Spleen (tissue), 7 donors: ENCODE results near the gene AP4M1.

ENCODE experiments used
- POLR2A ChIP-seq, 3 donors: fragments of 450-650 bp; IDR thresholded peaks; one replicate each; pipeline ENCODE4 v1.5.1; 2017; ENCODE audit warnings: antibody characterized with exemption in 3 of 3, mild to moderate bottlenecking in 1 of 3
- POLR2AphosphoS5 ChIP-seq, 3 donors: sonication (generic); formaldehyde crosslinking; IDR thresholded peaks; one replicate each; pipeline ENCODE4 v1.5.1; 2017; ENCODE audit warnings: antibody characterized with exemption in 3 of 3
- TF ChIP-seq, protein P1 (sequence below), 11 experiments: fragments of 200-600 bp in 7 of 11; fragments of 450-650 bp in 4 of 11; sonication (generic) in 4 of 11; IDR thresholded peaks in 8 of 11; conservative IDR thresholded peaks in 3 of 11; 1 replicate in 7 of 11; 2 replicates in 4 of 11; pipeline versions ENCODE4 v1.4.0 to v1.8.0; 2016 to 2021; ENCODE audit warnings: antibody characterized with exemption in 11 of 11, inconsistent platforms in 4 of 11, mild to moderate bottlenecking in 1 of 11
- donor health status: DM: no; HTN: no; CAD: no; lungs with moderate emphysema.
- donor health status: DM: no; HTN: no; CAD: no.
- donor health status: DM: no; HTN: no; CAD: no.

DNA sequence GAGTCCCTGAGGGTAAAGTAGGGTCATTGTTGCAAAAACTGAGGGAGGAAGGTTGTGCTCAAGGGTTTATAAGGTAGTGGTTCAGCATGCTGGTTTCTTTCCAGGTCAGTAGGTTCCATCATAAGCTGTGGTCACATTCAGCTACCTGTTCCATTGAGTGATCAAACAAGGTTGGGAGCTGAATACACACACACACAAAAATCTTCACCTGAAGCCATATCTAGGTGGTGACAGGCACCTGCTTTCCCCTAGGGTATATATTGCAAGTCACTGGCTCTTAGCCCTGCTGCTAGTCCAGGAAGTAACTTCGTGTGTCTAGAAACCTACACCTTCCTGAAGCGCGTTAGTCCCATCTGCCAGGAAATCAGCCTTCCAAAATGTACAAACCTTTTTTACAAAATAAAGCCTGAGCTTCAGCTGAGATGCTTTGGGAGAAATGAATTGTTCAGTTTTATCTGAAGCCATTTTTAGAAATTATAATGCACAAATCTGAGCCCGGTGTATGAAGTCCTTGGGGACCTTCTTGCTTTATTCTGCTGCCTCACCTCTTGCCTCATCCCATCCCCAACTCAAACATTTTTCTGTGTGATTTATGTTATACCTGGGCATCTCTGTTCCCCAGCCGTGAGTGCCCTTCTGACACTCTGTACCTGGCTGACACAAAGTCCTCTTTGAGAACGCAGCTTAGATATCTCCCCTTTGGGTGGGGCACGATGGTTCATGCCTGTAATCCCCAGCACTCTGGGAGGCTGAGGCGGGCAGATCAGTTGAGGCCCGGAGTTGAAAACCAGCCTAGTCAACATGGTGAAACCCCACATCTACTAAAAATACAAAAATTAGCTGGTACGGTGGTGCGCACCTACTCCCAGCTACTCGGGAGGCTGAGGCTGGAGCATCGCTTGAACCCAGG is 36.7 kb downstream of the AP4M1 start:
- no peak for TF ChIP-seq POLR2AphosphoS5 (IDR thresholded peaks at IDR 0.05)
- TF ChIP-seq, protein P1, sequence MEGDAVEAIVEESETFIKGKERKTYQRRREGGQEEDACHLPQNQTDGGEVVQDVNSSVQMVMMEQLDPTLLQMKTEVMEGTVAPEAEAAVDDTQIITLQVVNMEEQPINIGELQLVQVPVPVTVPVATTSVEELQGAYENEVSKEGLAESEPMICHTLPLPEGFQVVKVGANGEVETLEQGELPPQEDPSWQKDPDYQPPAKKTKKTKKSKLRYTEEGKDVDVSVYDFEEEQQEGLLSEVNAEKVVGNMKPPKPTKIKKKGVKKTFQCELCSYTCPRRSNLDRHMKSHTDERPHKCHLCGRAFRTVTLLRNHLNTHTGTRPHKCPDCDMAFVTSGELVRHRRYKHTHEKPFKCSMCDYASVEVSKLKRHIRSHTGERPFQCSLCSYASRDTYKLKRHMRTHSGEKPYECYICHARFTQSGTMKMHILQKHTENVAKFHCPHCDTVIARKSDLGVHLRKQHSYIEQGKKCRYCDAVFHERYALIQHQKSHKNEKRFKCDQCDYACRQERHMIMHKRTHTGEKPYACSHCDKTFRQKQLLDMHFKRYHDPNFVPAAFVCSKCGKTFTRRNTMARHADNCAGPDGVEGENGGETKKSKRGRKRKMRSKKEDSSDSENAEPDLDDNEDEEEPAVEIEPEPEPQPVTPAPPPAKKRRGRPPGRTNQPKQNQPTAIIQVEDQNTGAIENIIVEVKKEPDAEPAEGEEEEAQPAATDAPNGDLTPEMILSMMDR (IDR thresholded peaks at IDR 0.05 in 8 of 11, conservative IDR thresholded peaks at IDR 0.05 in 3 of 11) = no peak
- TF ChIP-seq POLR2A (IDR thresholded peaks at IDR 0.05) = no peak
